Measurements from ENCODE around the gene SMIM7. TPM values are rescaled to one million over a fixed set of nuclear protein-coding genes. Genes with fewer than 3 reads are reported as not detected.

SMIM7 gene
- total RNA-seq, 3 donors from 2014 or later = 61.2 to 88.8 (median 70.1) TPM

GRCh38 chr19:16641695-16642094, 18.2 kb downstream of the SMIM7 start:
- no peaks in the 10 kb centered on the region for H3K36me3 ChIP-seq (ENCODE audit: low read depth)
- DNase-seq = no peak

GRCh38 chr19:16640951-16641350, 19.0 kb downstream of the SMIM7 start:
- H3K4me1 ChIP-seq (ENCODE audit: low read depth) = no peaks in the 10 kb centered on the region
- TF ChIP-seq CTCF (IDR thresholded peaks at IDR 0.05) = no peak
- no peaks in the 10 kb centered on the region for H3K9me3 ChIP-seq
- DNase-seq (no peak), ATAC-seq (no peak)
- intact Hi-C loops (cut with DNase I, micrococcal nuclease) = no loop called here
- no peak overlapping the region for H3K4me3 ChIP-seq
- no peaks in the 10 kb centered on the region for H3K36me3 ChIP-seq (ENCODE audit: low read depth)

More at GRCh38 chr19:16641695-16642094, 18.2 kb downstream of the SMIM7 start:
- no peak for TF ChIP-seq CTCF (IDR thresholded peaks at IDR 0.05)
- Histone ChIP-seq H3K4me1 (ENCODE audit: low read depth) (no peaks in the 10 kb centered on the region), H3K4me3 (no peak overlapping the region), H3K9me3 (no peaks in the 10 kb centered on the region)
- intact Hi-C loops (cut with DNase I, micrococcal nuclease) = no loop called here
- ATAC-seq = no peak

GRCh38 chr19:16638666-16639065, 21.3 kb downstream of the SMIM7 start:
- no peak for DNase-seq
- intact Hi-C loops (cut with DNase I, micrococcal nuclease) = no loop called here
- H3K36me3 ChIP-seq (ENCODE audit: low read depth) = no peaks in the 10 kb centered on the region
- H3K4me1 ChIP-seq (ENCODE audit: low read depth) = no peaks in the 10 kb centered on the region
- ATAC-seq = no peak
- no peak for TF ChIP-seq CTCF (IDR thresholded peaks at IDR 0.05)
- no peak overlapping the region for H3K4me3 ChIP-seq
- no peaks in the 10 kb centered on the region for H3K9me3 ChIP-seq

- no peak for TF ChIP-seq CTCF (IDR thresholded peaks at IDR 0.05)
- no peak overlapping the region for H3K4me3 ChIP-seq
- no peaks in the 10 kb centered on the region for H3K36me3 ChIP-seq (ENCODE audit: low read depth)
- ATAC-seq = peak; percentile 10
- no peak for DNase-seq
- intact Hi-C loops (cut with DNase I, micrococcal nuclease) = no loop called here
- H3K4me1 ChIP-seq (ENCODE audit: low read depth) = no peaks in the 10 kb centered on the region
- no peaks in the 10 kb centered on the region for H3K9me3 ChIP-seq
Observed at GRCh38 chr19:16637535-16637934, 22.4 kb downstream of the SMIM7 start.

- Histone ChIP-seq H3K36me3 (ENCODE audit: low read depth) (no peaks in the 10 kb centered on the region), H3K4me1 (ENCODE audit: low read depth) (peaks cover 14% of the 10 kb centered on the region), H3K4me3 (no peak overlapping the region), H3K9me3 (no peaks in the 10 kb centered on the region)
- TF ChIP-seq CTCF (IDR thresholded peaks at IDR 0.05) = no peak
- DNase-seq (no peak), ATAC-seq (no peak)
- intact Hi-C loops (cut with DNase I, micrococcal nuclease) = no loop called here
Observed at GRCh38 chr19:16631465-16631864, 28.5 kb downstream of the SMIM7 start.
